ENCODE results near the gene ACSBG1. TPM values are rescaled to one million over a fixed set of nuclear protein-coding genes. Genes with fewer than 3 reads are reported as not detected.
A peak's percentile ranks its signal among the peaks of the same experiment; 100 is the strongest.

ACSBG1 gene
- total RNA-seq, 1 donor from 2014 or later = not detected

DNA sequence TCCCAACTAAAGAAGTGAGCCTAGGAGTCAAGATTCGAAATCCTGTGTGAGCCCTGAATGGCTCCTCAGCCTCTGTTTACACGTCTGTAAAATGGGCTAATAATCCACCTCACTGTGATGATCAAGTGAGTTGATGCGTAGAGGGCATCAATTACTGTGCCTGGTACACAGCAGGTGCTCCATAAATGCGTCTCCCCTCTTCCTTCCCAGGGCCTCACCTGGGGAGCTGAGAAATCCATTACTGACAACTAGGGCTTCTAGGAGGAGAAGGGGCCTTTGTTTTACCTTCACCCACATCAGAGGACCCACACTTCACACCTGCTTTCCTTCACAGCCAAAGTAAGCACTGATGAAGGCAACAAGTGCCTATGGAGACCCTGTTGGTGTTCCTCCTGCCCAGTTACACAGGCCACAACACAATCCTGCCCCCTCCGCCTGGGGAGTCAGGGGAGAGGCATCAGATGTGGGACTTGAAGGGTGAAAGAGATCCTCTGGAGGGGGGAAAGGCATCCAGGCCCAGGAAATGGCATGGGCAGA is 104.5 kb downstream of the ACSBG1 start:
- H3K27me3 Mint-ChIP-seq = no peaks in the 10 kb centered on the region
- no peaks in the 10 kb centered on the region for H3K36me3 Mint-ChIP-seq
- H3K9me3 Mint-ChIP-seq = no peaks in the 10 kb centered on the region
- peak overlapping the region; percentile 87 for H3K4me3 Mint-ChIP-seq
- DNase-seq (ENCODE audit: extremely low spot score, unreplicated experiment) = no peak
- TF ChIP-seq, protein P1, sequence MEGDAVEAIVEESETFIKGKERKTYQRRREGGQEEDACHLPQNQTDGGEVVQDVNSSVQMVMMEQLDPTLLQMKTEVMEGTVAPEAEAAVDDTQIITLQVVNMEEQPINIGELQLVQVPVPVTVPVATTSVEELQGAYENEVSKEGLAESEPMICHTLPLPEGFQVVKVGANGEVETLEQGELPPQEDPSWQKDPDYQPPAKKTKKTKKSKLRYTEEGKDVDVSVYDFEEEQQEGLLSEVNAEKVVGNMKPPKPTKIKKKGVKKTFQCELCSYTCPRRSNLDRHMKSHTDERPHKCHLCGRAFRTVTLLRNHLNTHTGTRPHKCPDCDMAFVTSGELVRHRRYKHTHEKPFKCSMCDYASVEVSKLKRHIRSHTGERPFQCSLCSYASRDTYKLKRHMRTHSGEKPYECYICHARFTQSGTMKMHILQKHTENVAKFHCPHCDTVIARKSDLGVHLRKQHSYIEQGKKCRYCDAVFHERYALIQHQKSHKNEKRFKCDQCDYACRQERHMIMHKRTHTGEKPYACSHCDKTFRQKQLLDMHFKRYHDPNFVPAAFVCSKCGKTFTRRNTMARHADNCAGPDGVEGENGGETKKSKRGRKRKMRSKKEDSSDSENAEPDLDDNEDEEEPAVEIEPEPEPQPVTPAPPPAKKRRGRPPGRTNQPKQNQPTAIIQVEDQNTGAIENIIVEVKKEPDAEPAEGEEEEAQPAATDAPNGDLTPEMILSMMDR (conservative IDR thresholded peaks at IDR 0.05) = no peak
- H3K27ac Mint-ChIP-seq = peak overlapping the region; percentile 77
- peaks cover 19% of the 10 kb centered on the region for H3K4me1 Mint-ChIP-seq (ENCODE audit: unreplicated experiment)

DNA sequence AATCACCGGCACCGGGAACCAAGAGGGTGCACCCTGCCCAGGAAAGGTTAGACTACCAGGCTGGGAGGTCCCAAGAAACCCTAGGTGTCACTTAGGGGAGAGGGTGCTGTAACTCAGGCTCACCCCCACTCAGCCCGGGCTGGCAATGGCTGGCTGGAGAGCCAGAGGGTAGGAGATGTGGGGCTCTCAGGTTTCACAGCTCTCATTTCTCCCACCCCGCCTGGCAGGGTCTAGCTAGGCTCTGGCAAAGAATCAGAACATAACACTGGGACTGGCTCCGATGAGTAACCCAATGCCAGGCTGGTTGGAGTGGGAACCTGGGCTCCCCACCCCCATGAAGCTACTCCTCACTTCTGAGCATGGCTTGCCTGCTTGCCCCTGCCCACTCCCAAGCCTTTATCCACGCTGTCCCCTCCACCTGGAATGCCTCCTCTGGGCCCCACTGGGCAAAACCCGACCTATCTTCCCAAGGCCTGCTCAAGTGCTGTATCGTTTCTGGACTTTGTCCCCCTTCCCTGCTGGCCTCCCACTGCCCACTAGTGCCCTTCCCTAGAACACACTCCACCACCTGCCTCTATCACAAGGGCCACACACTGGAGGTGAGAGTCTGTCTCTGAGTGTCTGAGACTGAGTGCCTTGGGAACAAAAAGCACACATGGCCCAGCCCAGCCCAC is 105.2 kb downstream of the ACSBG1 start:
- Mint-ChIP-seq H3K27me3 (no peaks in the 10 kb centered on the region), H3K4me3 (peak overlapping the region; percentile 7), H3K27ac (peak overlapping the region; percentile 77), H3K36me3 (no peaks in the 10 kb centered on the region), H3K4me1 (ENCODE audit: unreplicated experiment) (peaks cover 19% of the 10 kb centered on the region), H3K9me3 (no peaks in the 10 kb centered on the region)
- TF ChIP-seq, protein P1 (conservative IDR thresholded peaks at IDR 0.05) = no peak
- no peak for DNase-seq (ENCODE audit: extremely low spot score, unreplicated experiment)

DNA sequence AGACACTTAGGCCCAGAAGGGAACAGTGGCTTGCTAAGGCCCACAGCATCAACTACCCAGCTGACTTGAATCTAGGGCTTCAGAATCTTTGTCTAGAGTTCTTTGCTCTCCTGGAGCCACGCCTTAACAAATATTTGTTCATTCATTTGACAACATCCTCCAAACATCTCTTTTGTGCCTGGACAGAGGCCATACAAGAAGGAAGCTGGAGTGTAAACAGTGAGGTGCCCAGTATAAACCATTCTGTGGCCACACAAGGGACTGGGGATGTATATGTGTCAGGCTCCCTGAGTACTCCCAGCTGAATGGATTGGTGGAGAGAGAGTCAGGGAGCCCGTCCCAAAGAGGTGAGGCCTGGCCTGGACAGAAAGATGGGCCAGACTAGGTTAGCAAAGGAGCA is 106.5 kb downstream of the ACSBG1 start:
- peak overlapping the region; percentile 67 for H3K27ac Mint-ChIP-seq
- DNase-seq (ENCODE audit: extremely low spot score, unreplicated experiment) = no peak
- H3K4me3 Mint-ChIP-seq = peak overlapping the region; percentile 76

DNA sequence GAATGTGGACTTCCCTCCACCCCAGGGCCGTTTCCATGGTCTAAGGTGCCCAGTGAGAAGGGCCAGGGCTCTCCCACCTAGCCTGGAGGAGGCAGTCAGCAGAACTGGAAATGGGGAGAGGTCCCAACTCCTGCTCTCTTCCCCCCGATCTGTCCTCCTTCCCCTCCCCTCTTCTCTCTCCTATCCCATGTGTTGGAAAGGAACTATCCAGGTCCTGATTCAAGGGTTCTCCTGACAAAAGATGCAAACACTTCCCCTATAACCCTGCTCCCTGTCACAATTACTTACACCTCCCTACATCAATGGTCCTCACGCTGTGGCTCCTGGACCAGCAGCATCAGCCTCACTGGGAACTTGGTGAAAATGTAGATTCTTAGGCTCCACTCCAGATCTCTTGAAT is 109.1 kb downstream of the ACSBG1 start:
- no peak for DNase-seq (ENCODE audit: extremely low spot score, unreplicated experiment)
- Mint-ChIP-seq H3K9me3 (no peaks in the 10 kb centered on the region), H3K27ac (no peak overlapping the region), H3K27me3 (no peaks in the 10 kb centered on the region), H3K36me3 (no peaks in the 10 kb centered on the region), H3K4me1 (ENCODE audit: unreplicated experiment) (peaks cover 13% of the 10 kb centered on the region), H3K4me3 (no peak overlapping the region)
- TF ChIP-seq, protein P1 (conservative IDR thresholded peaks at IDR 0.05) = no peak

More for the DNA sequence above, 106.5 kb downstream of the ACSBG1 start:
- H3K9me3 Mint-ChIP-seq = no peaks in the 10 kb centered on the region
- H3K27me3 Mint-ChIP-seq = no peaks in the 10 kb centered on the region
- TF ChIP-seq, protein P1 (conservative IDR thresholded peaks at IDR 0.05) = no peak
- no peaks in the 10 kb centered on the region for H3K36me3 Mint-ChIP-seq
- peaks cover 13% of the 10 kb centered on the region for H3K4me1 Mint-ChIP-seq (ENCODE audit: unreplicated experiment)

DNA sequence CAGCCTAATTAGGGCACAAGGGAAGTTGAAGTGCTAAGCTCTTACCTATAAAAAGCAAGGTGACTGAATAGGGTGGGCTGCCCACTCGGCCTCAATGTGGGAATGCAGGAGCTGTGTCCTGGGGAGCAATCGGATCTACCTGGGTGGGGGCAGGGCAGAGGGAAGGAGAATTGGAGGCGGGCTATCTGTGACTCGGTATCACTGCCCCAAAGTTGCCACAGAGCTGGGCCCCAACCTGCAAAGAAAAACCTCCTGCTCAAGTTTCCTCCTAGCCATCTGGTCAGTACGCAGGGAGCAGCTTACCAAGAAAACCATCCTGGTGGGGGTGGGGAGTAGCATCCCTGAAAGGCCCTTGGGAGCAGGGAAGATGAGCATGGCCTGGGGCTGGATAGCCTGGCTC is 113.8 kb downstream of the ACSBG1 start:
- Mint-ChIP-seq H3K27ac (no peak overlapping the region), H3K4me1 (ENCODE audit: unreplicated experiment) (peaks cover 5% of the 10 kb centered on the region), H3K36me3 (no peaks in the 10 kb centered on the region), H3K4me3 (no peak overlapping the region), H3K9me3 (no peaks in the 10 kb centered on the region), H3K27me3 (no peaks in the 10 kb centered on the region)
- DNase-seq (ENCODE audit: extremely low spot score, unreplicated experiment) = no peak
- TF ChIP-seq, protein P1 (conservative IDR thresholded peaks at IDR 0.05) = no peak

Other genes starting within 250 kb of the ACSBG1 start
- 17.4 and 22.1 TPM in 2 replicates for gene TBC1D2B, start 156.9 kb downstream of the ACSBG1 start, total RNA-seq (ENCODE audit: low replicate concordance)
- not detected in 2 replicates for gene SH2D7, start 142.0 kb downstream of the ACSBG1 start, total RNA-seq (ENCODE audit: low replicate concordance)
- gene CIB2, start 103.1 kb downstream of the ACSBG1 start, total RNA-seq (ENCODE audit: low replicate concordance) = 15.7 and 20.1 TPM in 2 replicates
- gene IDH3A, start 85.2 kb downstream of the ACSBG1 start, total RNA-seq (ENCODE audit: low replicate concordance) = 66.5 and 93.6 TPM in 2 replicates
- gene DNAJA4, start 30.0 kb upstream of the ACSBG1 start, total RNA-seq (ENCODE audit: low replicate concordance) = 0.10 and 15.0 TPM in 2 replicates
- 43.6 and 54.4 TPM in 2 replicates for gene SKIC8, start 65.0 kb upstream of the ACSBG1 start, total RNA-seq (ENCODE audit: low replicate concordance)
- 20.5 and 685 TPM in 2 replicates for gene CRABP1, start 105.8 kb upstream of the ACSBG1 start, total RNA-seq (ENCODE audit: low replicate concordance)
- gene IREB2, start 203.7 kb upstream of the ACSBG1 start, total RNA-seq (ENCODE audit: low replicate concordance) = 76.9 and 83.8 TPM in 2 replicates